ENCODE data around the gene OGDH.

- TF ChIP-seq CTCF (IDR thresholded peaks at IDR 0.05) (no peak), POLR2A (IDR thresholded peaks at IDR 0.05) (peak; percentile 97 to 98)
Measured at GRCh38 chr7:44606341-44607140, at the start of gene OGDH.

Data from Peyer's patch (tissue), 4 donors.